ENCODE measurements around the gene ONECUT3. TPM values are rescaled to one million over a fixed set of nuclear protein-coding genes. Genes with fewer than 3 reads are reported as not detected.

Gene ONECUT3
- total RNA-seq, 3 donors from 2014 or later: not detected

DNA sequence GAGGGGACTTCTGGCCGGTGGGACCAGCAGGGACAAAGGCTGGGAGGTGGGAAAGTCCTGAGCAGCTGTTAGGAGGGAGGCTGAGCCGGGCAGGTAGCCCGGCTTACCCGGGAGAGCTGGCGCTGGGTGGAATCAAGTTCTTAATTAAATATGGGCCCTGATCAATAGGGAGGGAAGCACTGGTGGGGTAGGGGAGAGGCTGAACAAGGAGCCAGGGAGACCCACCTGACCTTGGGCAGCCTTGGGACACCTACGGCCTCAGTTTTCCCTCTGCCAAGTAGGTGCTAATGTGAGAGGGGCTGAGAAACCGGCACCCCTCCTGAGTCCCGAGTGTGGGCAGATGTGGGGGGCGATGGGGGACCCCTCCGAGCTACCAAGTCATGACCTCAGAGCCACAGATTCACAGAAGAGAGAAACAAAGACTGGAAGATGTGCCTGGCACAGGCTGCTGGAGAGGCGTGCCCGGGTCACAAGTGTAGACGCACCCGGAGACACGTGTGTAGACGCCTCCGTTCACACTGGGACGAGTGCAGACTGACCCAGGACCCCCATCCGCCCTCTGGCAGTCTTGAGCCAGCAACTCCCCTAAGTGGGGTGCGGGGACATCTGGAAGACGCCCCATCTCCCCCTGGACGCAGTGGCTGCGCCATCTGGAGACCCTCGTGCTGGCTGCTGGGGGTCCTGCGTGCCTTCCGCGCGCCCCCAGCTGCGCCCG, 8.4 kb downstream of the ONECUT3 start:
- no peak overlapping the region for H3K4me3 ChIP-seq
- no peaks in the 10 kb centered on the region for H3K9me3 ChIP-seq
- H3K27me3 ChIP-seq: peaks cover 19 to 98% of the 10 kb centered on the region in 2 donors
- no peak overlapping the region for H3K27ac ChIP-seq
- intact Hi-C loops (cut with DNase I; ENCODE audit: low total_unique reads): no loop called here
- no peak for DNase-seq (ENCODE audit: low spot score in 2 of 2)
- no peaks in the 10 kb centered on the region for H3K4me1 ChIP-seq
- TF ChIP-seq POLR2AphosphoS5 (IDR thresholded peaks at IDR 0.05) (no peak), POLR2A (IDR thresholded peaks at IDR 0.05) (no peak)
- TF ChIP-seq, protein P1, sequence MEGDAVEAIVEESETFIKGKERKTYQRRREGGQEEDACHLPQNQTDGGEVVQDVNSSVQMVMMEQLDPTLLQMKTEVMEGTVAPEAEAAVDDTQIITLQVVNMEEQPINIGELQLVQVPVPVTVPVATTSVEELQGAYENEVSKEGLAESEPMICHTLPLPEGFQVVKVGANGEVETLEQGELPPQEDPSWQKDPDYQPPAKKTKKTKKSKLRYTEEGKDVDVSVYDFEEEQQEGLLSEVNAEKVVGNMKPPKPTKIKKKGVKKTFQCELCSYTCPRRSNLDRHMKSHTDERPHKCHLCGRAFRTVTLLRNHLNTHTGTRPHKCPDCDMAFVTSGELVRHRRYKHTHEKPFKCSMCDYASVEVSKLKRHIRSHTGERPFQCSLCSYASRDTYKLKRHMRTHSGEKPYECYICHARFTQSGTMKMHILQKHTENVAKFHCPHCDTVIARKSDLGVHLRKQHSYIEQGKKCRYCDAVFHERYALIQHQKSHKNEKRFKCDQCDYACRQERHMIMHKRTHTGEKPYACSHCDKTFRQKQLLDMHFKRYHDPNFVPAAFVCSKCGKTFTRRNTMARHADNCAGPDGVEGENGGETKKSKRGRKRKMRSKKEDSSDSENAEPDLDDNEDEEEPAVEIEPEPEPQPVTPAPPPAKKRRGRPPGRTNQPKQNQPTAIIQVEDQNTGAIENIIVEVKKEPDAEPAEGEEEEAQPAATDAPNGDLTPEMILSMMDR (IDR thresholded peaks at IDR 0.05): no peak
- no peaks in the 10 kb centered on the region for H3K36me3 ChIP-seq

DNA sequence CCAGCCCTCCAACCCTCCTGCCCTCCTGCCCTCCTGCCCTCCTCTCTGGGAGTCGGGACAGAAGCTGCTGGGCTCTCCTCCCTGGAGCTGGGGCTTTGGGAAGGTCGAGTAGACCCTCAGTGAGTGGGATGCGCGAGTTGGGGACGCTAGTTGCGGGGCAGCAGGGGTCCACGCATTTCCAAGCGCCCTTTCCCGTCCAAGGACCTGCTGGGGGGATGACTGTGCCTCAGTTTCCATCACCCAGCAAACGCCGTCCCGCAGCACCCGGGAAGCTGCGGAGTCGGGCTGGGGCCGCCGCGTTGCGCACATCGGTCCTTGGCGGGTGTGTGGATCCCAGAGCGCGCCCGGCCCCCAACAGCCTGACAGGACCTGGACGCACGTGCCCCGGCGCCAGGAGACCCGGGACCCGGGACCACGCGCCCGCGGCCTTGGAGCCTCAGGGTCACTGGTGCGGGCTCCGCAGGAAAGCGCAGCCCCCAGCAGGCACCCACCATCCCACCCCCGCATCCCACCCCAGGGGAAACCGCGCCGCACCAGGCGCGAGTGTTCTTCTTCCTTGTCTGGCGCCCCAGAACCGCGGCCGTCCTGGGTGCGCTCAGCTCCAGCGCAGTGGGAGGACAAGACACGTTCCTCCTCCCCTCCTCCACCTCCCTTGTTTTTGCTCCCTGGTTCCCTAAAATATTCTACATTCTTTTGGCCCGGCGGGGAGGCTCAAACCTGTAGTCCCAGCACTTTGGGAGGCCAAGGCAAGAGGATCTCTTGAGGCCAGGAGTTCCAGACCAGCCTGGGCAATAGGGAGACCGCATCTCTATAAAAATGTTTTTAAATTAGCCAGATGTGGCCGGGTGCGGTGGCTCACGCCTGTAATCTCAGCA, 9.2 kb downstream of the ONECUT3 start:
- H3K9me3 ChIP-seq: no peaks in the 10 kb centered on the region
- H3K27me3 ChIP-seq: peaks cover 18 to 98% of the 10 kb centered on the region in 2 donors
- DNase-seq (ENCODE audit: low spot score in 2 of 2): no peak
- H3K4me1 ChIP-seq: no peaks in the 10 kb centered on the region
- no peak overlapping the region for H3K27ac ChIP-seq
- intact Hi-C loops (cut with DNase I; ENCODE audit: low total_unique reads): no loop called here
- H3K4me3 ChIP-seq: no peak overlapping the region
- TF ChIP-seq POLR2A (IDR thresholded peaks at IDR 0.05): no peak
- H3K36me3 ChIP-seq: no peaks in the 10 kb centered on the region

DNA sequence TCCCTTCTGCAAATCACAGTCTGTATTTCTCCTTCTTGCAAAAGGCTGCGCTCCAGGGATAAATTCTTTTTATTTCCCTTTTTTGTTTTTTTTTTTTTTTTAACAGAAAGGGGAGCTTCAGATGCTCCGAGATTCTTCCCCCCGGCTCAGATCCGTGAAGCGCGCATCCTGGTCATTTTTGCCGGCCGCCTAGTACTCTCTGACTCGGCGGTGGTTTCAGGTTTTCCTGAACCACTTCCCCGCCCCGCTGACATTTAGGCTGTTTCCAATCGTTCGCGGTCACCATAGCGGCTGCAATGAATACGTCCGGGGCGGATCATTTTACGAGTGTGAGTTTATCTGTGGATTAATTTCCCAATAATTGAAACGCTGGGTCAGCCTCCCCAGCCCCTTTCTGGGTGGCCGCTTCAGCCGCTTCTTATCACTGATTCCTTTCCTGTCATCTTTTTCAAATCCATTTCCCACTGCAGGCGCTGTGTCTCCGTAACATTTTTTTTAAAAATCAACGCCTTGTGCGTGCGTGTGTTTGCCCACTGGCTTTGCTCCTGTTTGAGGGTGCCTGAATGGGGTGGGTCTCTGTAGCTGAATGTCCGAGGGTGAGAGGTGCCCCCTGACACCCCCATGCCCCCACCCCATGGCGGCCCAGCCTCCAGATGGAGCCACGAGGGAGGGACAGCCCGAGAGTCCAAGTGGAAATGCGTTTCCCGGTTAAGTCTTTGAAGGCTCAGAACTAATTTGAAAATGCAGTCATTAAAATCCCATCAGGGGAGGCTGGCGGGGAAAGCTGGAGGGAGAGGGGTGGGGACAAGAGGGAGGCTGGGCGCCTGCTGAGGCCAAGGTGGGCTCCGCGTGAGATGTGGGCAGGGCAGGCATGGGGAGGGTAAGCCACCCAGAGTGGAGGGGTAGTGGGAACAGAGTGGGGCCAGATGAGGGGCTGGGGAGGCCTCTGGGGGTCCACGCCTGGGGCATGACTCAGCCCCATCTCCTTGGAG, 10.6 kb downstream of the ONECUT3 start:
- intact Hi-C loops (cut with DNase I; ENCODE audit: low total_unique reads): no loop called here
- Histone ChIP-seq H3K36me3 (no peaks in the 10 kb centered on the region), H3K4me3 (no peak overlapping the region), H3K9me3 (no peaks in the 10 kb centered on the region), H3K27me3 (peaks cover 16 to 98% of the 10 kb centered on the region in 2 donors), H3K4me1 (no peaks in the 10 kb centered on the region), H3K27ac (no peak overlapping the region)
- DNase-seq (ENCODE audit: low spot score in 2 of 2): no peak
- TF ChIP-seq POLR2AphosphoS5 (IDR thresholded peaks at IDR 0.05) (no peak), POLR2A (IDR thresholded peaks at IDR 0.05) (no peak)
- TF ChIP-seq, protein P1 (IDR thresholded peaks at IDR 0.05): no peak

DNA sequence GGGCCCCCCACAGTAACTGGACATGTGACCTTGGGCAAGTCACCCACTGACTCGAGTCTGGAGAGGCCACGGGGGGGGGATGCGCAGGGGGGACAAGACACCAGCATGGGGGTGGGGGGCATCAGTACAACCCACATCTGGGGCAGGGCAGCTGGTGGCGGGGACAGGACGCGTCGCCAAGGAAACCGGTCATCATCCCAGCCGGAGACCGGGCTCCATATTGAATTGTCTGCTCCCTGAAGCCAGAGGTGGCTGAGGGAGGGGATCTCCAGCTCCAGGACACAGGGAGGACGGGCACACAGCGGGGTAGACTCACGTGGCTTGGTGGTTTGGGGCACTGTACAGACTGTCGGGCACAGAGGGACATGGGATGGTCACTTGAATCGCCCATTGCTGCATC, 11.4 kb downstream of the ONECUT3 start:
- no peak for DNase-seq (ENCODE audit: low spot score in 2 of 2)
- peaks cover 16 to 98% of the 10 kb centered on the region in 2 donors for H3K27me3 ChIP-seq
- TF ChIP-seq, protein P1 (IDR thresholded peaks at IDR 0.05): no peak
- H3K4me3 ChIP-seq: no peak overlapping the region
- H3K9me3 ChIP-seq: no peaks in the 10 kb centered on the region
- intact Hi-C loops (cut with DNase I; ENCODE audit: low total_unique reads): no loop called here
- H3K36me3 ChIP-seq: no peaks in the 10 kb centered on the region
- no peaks in the 10 kb centered on the region for H3K4me1 ChIP-seq
- H3K27ac ChIP-seq: no peak overlapping the region

DNA sequence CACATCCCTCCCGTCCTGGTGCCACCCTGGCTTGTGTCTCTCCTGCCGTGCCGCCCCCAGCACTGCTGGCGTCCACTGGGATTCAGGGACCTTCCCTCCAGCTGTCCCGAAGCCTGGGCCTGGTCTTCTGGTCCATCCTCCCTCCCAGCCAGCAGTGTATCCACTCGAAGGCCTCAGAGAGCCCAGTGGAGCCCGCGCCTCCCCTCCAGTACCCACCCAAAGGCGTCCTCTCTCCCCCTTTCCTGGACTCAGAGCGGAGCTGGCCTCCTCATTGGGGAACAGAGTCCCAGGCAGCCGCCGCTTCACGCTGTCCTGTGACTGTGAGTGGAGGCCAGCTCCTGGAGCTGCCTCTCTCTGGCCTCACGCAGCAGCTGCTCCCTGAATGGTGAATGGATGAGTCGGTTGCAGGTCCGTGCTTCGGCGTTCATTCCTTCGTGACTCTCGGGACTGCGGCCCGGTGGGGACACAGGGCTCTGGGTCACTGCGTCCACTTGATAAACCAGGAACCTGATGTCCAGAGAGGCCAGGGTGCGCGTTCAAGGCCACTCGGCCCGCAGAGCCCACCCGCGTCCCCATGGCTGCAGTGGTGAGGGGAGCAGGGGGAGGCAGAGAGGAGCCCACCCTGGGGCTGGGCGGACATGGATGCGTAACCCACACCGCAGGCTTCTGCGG, 12.1 kb downstream of the ONECUT3 start:
- H3K9me3 ChIP-seq: peaks cover 3 to 4% of the 10 kb centered on the region in 2 donors
- no peak for DNase-seq (ENCODE audit: low spot score in 2 of 2)
- no peaks in the 10 kb centered on the region for H3K4me1 ChIP-seq
- TF ChIP-seq POLR2A (IDR thresholded peaks at IDR 0.05) (no peak), POLR2AphosphoS5 (IDR thresholded peaks at IDR 0.05) (no peak)
- TF ChIP-seq, protein P1 (IDR thresholded peaks at IDR 0.05): no peak
- H3K4me3 ChIP-seq: no peak overlapping the region
- no peaks in the 10 kb centered on the region for H3K36me3 ChIP-seq
- intact Hi-C loops (cut with DNase I; ENCODE audit: low total_unique reads): no loop called here
- no peak overlapping the region for H3K27ac ChIP-seq
- H3K27me3 ChIP-seq: peaks cover 16 to 98% of the 10 kb centered on the region in 2 donors

All from breast epithelium (tissue), 4 donors.